ENCODE measurements around the gene CGREF1.
"Not testable (repeated sequence)": the region's sequence is repeated elsewhere in the genome, so short reads cannot be mapped to it uniquely, and the experiment has no call there.

The CGREF1 gene

DNA sequence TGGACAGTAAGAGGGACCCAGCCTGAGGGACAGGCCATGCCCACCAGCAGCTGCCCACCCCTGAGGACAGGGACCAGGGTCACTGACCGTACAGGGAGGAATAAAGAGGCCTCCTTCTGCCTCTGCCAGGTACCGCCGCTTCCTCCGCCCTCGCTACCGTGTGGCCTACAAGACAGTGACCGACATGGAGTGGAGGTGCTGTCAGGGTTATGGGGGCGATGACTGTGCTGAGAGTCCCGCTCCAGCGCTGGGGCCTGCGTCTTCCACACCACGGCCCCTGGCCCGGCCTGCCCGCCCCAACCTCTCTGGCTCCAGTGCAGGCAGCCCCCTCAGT is 38.4 kb downstream of the CGREF1 start:
- no peak overlapping the region for H3K4me3 ChIP-seq (ENCODE audit: low read length)
- H3K9ac ChIP-seq (ENCODE audit: low read length): peak overlapping the region; percentile 7
- no peaks in the 10 kb centered on the region for H3K9me3 ChIP-seq (ENCODE audit: control insufficient read depth, low read length)
- no peaks in the 10 kb centered on the region for H3K36me3 ChIP-seq (ENCODE audit: control insufficient read depth, insufficient read depth, low read length)
- peaks cover 31% of the 10 kb centered on the region for H3K4me1 ChIP-seq (ENCODE audit: control insufficient read depth, insufficient read depth, low read length)
- peaks cover 7% of the 10 kb centered on the region for H3K27me3 ChIP-seq (ENCODE audit: control insufficient read depth, insufficient read depth, low read length)

DNA sequence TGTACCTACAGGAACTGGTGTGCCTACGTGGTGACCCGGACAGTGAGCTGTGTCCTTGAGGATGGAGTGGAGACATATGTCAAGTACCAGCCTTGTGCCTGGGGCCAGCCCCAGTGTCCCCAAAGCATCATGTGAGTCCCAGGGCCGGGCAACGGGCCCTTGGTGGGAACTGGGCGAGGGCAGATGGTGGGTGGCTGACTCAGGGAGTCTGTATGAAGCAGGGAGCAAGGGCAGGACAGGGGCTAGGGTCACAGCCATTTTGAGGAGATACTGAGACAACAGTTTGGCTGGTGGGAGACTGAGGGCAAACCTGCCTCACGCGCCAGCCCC is 38.8 kb downstream of the CGREF1 start:
- Histone ChIP-seq H3K27me3 (ENCODE audit: control insufficient read depth, insufficient read depth, low read length) (peaks cover 7% of the 10 kb centered on the region), H3K4me1 (ENCODE audit: control insufficient read depth, insufficient read depth, low read length) (peaks cover 26% of the 10 kb centered on the region), H3K9me3 (ENCODE audit: control insufficient read depth, low read length) (no peaks in the 10 kb centered on the region), H3K9ac (ENCODE audit: low read length) (peak overlapping the region; percentile 7), H3K4me3 (ENCODE audit: low read length) (no peak overlapping the region), H3K36me3 (ENCODE audit: control insufficient read depth, insufficient read depth, low read length) (no peaks in the 10 kb centered on the region)

DNA sequence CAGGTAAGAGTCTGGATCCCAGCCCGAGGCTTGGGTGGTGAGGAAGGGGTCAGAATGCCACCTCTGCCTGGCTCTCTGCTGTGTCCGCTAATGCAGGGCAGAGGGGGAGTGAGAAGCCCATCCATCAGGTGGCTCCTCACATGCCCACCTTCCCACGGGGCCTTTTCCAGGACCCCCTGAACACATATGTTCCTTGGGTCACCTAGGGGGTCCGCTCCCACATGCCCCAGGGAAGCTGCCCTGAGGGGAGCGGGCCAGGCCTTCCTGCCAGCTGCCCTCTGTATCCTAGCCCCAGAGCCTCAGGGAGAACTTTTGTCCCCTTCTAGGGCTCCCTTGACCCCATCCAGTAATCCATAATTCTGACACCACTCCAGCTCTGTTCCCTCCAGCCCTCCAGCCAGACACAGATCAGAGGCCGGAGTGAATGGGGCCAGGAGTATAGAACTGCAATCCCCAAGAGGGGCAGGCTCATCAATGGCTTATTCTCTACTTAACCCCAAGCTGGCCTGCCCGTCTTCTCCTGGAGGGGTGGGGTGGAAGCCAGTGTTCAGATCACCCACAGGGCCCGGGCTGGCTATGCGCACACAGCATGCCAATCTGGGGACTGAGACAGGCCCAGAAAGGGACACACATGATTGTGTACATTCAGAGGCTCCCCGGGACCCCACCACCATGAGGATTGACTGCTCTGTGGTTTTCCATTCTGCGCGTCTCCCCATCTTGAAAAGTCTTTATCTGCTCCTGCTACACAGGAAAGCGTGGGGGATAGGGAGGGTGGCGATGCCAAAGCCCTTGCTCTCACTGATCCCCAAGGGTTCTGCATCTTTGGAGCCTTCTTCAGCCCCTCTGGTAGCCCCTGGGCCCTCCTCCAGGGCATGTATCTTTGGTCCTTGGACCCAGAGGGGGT is 39.4 kb downstream of the CGREF1 start:
- no peaks in the 10 kb centered on the region for H3K9me3 ChIP-seq (ENCODE audit: control insufficient read depth, low read length)
- no peaks in the 10 kb centered on the region for H3K36me3 ChIP-seq (ENCODE audit: control insufficient read depth, insufficient read depth, low read length)
- H3K9ac ChIP-seq (ENCODE audit: low read length): peak overlapping the region; percentile 55
- H3K27me3 ChIP-seq (ENCODE audit: control insufficient read depth, insufficient read depth, low read length): peaks cover 7% of the 10 kb centered on the region
- peaks cover 23% of the 10 kb centered on the region for H3K4me1 ChIP-seq (ENCODE audit: control insufficient read depth, insufficient read depth, low read length)
- no peak overlapping the region for H3K4me3 ChIP-seq (ENCODE audit: low read length)

DNA sequence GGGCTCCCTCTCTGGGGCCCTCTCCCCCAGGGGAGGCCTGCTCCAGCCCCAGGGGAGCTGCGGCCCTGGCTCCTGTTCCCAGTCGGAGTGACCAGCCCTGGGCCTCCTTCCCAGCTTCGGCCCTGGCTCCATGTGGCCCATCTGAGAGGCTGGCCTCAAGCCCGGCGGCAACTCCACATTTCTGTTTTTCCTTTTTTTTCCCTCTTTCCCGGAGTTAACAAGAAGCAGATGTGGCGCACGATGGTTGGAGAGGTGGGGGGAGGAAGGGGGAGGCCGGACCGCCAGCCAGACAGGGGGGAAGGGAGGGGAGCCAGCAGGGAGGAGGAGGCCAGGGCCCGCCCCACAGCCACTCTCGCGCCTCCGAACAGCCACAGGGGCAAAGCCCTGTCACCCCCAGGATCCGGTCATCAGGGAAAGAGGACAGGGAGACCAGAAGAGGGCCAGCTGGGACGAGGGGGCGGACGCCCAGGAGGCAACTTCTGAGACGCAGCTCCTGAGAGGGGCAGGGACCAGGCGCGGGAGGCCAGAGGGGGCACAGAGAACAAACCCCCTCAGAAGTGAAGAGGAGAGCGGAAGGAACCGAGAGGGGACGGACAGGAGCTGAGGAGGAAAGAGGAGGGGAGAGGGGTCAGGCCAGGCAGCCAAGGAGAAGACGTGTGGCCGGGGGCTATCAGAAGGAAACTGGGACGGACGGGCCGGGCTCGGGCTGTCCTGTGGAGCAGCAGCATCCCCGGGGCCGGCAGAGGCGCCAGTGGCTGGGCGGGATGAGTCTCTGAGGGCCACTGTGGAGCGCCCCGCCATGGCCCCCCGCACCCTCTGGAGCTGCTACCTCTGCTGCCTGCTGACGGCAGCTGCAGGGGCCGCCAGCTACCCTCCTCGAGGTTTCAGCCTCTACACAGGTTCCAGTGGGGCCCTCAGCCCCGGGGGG is 40.4 kb downstream of the CGREF1 start, which contains the start of gene EMILIN1:
EMILIN1 (plus strand) TSS at position 349 of the 928 bp plus-strand sequence; CDS start at position 800, 451 bp downstream.
- Histone ChIP-seq H3K9me3 (ENCODE audit: control insufficient read depth, low read length) (no peaks in the 10 kb centered on the region), H3K9ac (ENCODE audit: low read length) (peak within 1 kb of the TSS; percentile 55)

DNA sequence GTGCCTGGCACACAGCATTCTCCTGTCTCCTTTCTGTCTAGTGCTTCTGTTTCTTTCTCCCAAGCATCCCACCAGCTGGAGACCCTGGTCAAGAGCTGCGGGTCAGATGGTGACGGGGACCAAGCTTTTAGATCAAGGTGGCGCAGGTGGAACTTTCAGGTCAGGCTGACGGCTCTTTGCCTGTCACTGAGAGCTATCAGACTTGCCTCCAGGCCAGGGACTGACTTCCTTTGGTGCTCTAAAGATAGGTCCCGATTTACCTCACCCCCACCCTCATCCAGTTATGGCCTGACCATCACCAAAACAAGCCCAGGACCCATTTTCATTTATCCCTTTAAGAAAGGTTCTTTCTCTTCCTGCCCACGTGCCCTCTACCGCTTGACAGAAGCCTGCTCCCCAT is 41.7 kb downstream of the CGREF1 start:
- H3K4me1 ChIP-seq (ENCODE audit: control insufficient read depth, insufficient read depth, low read length): peaks cover 30% of the 10 kb centered on the region
- no peak overlapping the region for H3K4me3 ChIP-seq (ENCODE audit: low read length)
- no peak overlapping the region for H3K9ac ChIP-seq (ENCODE audit: low read length)
- H3K36me3 ChIP-seq (ENCODE audit: control insufficient read depth, insufficient read depth, low read length): no peaks in the 10 kb centered on the region
- no peaks in the 10 kb centered on the region for H3K9me3 ChIP-seq (ENCODE audit: control insufficient read depth, low read length)
- H3K27me3 ChIP-seq (ENCODE audit: control insufficient read depth, insufficient read depth, low read length): peaks cover 7% of the 10 kb centered on the region

More for the DNA sequence above, 40.4 kb downstream of the CGREF1 start, which contains the start of gene EMILIN1:
- H3K27me3 ChIP-seq (ENCODE audit: control insufficient read depth, insufficient read depth, low read length): peaks cover 7% of the 10 kb centered on the region
- H3K4me1 ChIP-seq (ENCODE audit: control insufficient read depth, insufficient read depth, low read length): peaks cover 23% of the 10 kb centered on the region
- H3K36me3 ChIP-seq (ENCODE audit: control insufficient read depth, insufficient read depth, low read length): no peaks in the 10 kb centered on the region
- no peak within 1 kb of the TSS for H3K4me3 ChIP-seq (ENCODE audit: low read length)

DNA sequence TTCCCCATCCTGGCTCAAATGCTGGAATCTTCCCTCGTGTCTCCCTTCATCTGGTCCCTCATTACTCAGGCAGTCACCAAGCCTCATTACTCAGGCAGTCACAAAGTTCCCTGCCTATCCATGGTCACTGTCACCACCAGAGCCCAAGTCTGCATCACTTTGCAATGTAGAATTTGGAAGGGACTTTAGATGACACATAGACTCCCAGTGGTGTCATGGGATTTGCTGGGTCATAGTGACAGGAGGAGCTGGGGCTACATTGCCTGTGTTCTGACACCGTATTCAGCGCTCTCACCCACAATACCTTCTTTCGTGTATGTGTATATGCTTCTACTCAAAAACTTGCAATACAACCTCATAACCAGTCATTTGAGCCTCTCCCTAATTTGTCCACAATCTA is 42.6 kb downstream of the CGREF1 start:
- Histone ChIP-seq H3K4me1 (ENCODE audit: control insufficient read depth, insufficient read depth, low read length) (peaks cover 25% of the 10 kb centered on the region), H3K9ac (ENCODE audit: low read length) (no peak overlapping the region), H3K27me3 (ENCODE audit: control insufficient read depth, insufficient read depth, low read length) (peaks cover 7% of the 10 kb centered on the region), H3K36me3 (ENCODE audit: control insufficient read depth, insufficient read depth, low read length) (no peaks in the 10 kb centered on the region), H3K4me3 (ENCODE audit: low read length) (no peak overlapping the region), H3K9me3 (ENCODE audit: control insufficient read depth, low read length) (no peaks in the 10 kb centered on the region)

DNA sequence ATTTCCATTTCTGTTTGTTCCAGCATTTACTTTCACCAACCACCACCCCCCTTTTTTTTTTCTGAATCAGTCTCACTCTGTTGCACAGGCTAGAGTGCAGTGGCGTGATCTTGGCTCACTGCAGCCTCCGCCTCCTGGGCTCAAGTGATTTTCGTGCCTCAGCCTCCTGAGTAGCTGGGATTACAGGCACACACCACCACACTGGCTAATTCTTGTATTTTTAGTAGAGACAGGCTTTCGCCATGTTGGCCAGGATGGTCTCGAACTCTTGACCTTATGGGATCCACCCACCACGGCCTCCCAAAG is 43.4 kb downstream of the CGREF1 start:
- H3K9me3 ChIP-seq (ENCODE audit: control insufficient read depth, low read length); H3K36me3 ChIP-seq (ENCODE audit: control insufficient read depth, insufficient read depth, low read length); H3K9ac ChIP-seq (ENCODE audit: low read length); H3K27me3 ChIP-seq (ENCODE audit: control insufficient read depth, insufficient read depth, low read length); H3K4me3 ChIP-seq (ENCODE audit: low read length): not testable (repeated sequence)
- peaks cover 22% of the 10 kb centered on the region for H3K4me1 ChIP-seq (ENCODE audit: control insufficient read depth, insufficient read depth, low read length)

DNA sequence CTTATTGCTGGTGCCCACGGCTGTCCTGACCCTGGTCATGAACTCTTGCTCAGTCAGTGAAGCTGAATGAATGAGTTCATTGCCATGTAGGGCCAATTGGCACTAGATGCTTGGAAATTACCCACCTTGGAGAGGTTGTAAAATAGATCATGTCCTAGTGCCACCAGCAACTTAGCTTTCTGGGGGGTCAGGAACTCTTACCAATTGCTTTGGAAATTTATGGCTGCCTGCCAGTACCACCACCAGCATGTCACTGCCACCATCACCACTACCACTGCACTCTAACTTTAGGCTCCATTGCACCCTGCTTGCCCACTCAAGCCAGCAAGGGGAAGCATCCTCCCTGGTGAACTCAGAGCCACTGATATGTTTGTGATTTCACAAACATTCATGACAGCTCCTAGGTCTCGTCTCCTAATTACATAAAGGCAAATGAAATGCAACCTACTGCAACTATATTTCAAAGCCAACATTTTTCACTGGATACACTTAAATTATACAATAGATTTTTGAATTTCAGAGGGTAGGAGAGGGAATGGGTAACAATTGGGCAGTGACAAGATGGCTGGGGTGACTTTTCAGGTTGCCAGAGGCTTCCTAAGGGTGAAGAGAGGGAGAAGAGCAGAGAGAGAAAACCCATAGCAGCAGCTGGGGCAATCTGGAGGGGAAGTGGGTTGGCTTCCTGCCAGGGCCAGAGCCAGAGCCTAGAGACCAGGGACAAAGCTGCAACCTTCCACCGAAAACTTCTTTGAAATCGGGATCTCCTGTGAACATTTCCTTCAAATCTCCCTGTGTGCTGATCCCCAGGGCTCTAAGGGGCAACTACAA is 44.0 kb downstream of the CGREF1 start:
- Histone ChIP-seq H3K4me1 (ENCODE audit: control insufficient read depth, insufficient read depth, low read length) (peaks cover 28% of the 10 kb centered on the region), H3K9me3 (ENCODE audit: control insufficient read depth, low read length) (no peaks in the 10 kb centered on the region), H3K27me3 (ENCODE audit: control insufficient read depth, insufficient read depth, low read length) (peaks cover 7% of the 10 kb centered on the region), H3K4me3 (ENCODE audit: low read length) (no peak overlapping the region), H3K36me3 (ENCODE audit: control insufficient read depth, insufficient read depth, low read length) (no peaks in the 10 kb centered on the region), H3K9ac (ENCODE audit: low read length) (no peak overlapping the region)

DNA sequence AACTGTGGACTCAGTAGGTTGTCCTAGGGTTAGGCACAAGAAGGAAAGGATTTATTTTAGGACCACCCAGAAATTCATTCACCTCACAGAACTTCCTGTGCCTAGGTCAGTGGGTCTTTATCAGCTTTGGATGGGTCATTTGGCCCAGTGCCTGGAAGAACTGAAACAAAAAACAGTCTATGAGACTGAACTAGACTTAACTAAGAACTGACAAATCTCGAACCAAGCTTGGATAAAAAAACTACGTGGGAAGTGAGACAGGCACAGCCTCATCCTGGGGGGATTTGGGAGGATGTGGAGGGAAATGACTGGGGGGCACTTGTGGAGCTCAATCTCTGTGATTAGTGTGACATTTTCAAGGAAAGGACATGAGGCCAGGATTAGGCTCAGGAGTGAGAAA is 45.1 kb downstream of the CGREF1 start:
- Histone ChIP-seq H3K4me1 (ENCODE audit: control insufficient read depth, insufficient read depth, low read length) (peaks cover 38% of the 10 kb centered on the region), H3K9me3 (ENCODE audit: control insufficient read depth, low read length) (no peaks in the 10 kb centered on the region), H3K27me3 (ENCODE audit: control insufficient read depth, insufficient read depth, low read length) (peaks cover 7% of the 10 kb centered on the region), H3K9ac (ENCODE audit: low read length) (peak overlapping the region; percentile 20), H3K4me3 (ENCODE audit: low read length) (no peak overlapping the region), H3K36me3 (ENCODE audit: control insufficient read depth, insufficient read depth, low read length) (peaks cover 8% of the 10 kb centered on the region)

DNA sequence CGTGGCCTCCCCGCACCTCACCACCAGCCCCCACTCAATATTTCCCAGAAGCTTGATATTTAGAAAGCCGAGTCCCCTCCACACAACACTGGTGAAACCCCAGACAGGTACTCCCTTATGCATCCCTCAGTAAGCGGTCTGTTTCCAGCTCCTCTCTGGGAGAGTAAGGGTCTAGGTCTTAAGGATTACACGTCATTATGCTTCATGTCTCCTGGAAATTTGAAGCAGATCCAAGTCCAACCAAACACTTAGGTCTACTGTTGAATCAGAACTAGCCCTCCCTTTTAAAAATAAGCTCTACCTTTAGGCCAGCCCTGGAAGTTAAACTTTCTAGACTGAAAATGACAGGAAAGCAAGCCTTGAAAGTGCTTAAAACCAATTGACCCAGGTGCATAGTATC is 46.0 kb downstream of the CGREF1 start:
- H3K9ac ChIP-seq (ENCODE audit: low read length): no peak overlapping the region
- peaks cover 8% of the 10 kb centered on the region for H3K36me3 ChIP-seq (ENCODE audit: control insufficient read depth, insufficient read depth, low read length)
- peaks cover 39% of the 10 kb centered on the region for H3K4me1 ChIP-seq (ENCODE audit: control insufficient read depth, insufficient read depth, low read length)
- no peaks in the 10 kb centered on the region for H3K9me3 ChIP-seq (ENCODE audit: control insufficient read depth, low read length)
- peaks cover 7% of the 10 kb centered on the region for H3K27me3 ChIP-seq (ENCODE audit: control insufficient read depth, insufficient read depth, low read length)
- no peak overlapping the region for H3K4me3 ChIP-seq (ENCODE audit: low read length)

DNA sequence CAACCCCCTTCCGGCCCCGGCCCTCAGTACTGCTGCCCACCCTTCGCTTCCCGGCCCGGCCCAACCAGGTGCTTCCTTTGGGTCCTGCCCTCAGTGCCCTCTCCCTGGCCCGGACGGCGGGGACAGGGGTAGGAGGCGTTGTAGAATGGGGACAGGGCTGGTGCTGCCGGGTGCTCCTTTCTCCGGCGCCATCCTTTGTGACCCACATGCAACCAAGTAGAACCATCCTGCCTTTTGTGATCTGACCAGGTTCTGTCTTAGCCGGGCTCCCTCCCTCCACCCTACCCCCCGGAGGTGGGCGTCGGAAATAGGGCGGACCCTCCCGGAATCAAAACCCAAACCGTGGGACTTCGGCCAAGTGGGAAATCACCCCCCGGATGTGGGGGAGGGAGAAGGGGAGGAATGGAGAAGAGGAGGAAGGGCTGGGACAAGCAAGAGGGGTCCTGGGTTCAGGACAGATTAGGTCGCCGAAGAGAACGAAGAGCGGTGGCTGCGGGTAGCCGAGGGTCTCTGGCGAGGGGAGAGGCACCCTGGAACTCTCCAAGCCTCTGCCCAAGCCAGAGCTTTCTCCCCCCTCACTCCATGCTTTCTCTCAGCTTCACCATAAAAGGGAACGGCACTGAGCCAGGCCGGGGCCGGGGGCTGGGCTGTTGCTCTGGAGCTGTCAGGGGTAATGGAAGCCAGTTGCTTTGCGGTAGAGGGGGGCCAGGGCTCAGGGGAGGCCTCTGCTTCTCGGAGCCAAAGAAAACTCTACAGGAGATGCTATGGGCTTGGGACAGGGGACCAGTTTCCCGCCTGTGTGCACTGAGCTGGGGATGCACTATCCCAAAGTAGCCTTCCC is 46.7 kb downstream of the CGREF1 start:
- Histone ChIP-seq H3K9ac (ENCODE audit: low read length) (peak overlapping the region; percentile 70), H3K27me3 (ENCODE audit: control insufficient read depth, insufficient read depth, low read length) (peaks cover 7% of the 10 kb centered on the region), H3K4me3 (ENCODE audit: low read length) (peak overlapping the region; percentile 47), H3K4me1 (ENCODE audit: control insufficient read depth, insufficient read depth, low read length) (peaks cover 38% of the 10 kb centered on the region), H3K36me3 (ENCODE audit: control insufficient read depth, insufficient read depth, low read length) (peaks cover 8% of the 10 kb centered on the region), H3K9me3 (ENCODE audit: control insufficient read depth, low read length) (no peaks in the 10 kb centered on the region)
